Ovary (tissue), 3 donors: ENCODE results near the gene DTX2.
"Not testable (repeated sequence)": the region's sequence is repeated elsewhere in the genome, so short reads cannot be mapped to it uniquely, and the experiment has no call there.

Experiments
- CTCF ChIP-seq, 3 donors: fragments of 450-650 bp in 2 of 3; fragments of 200-600 bp in 1 of 3; IDR thresholded peaks; one replicate each; pipeline versions ENCODE4 v1.5.1 to v1.8.0; 2016 to 2022; ENCODE audit warnings: antibody characterized with exemption in 3 of 3, mild to moderate bottlenecking in 1 of 3
- POLR2A ChIP-seq: fragments of 450-650 bp; IDR thresholded peaks from one replicate; pipeline ENCODE4 v1.6.1; 2017; ENCODE audit warnings: antibody characterized with exemption, mild to moderate bottlenecking, moderate library complexity
- donor health status: DM: no; HTN: no; CAD: no.

GRCh38 chr7:76495717-76496116 lies 34.2 kb downstream of the DTX2 start:
- TF ChIP-seq CTCF (IDR thresholded peaks at IDR 0.05); POLR2A: not testable (repeated sequence)
